Breast epithelium (tissue), 3 donors: ENCODE results near the gene PAM16.

ENCODE experiments used
- POLR2A ChIP-seq: fragments of 450-650 bp; IDR thresholded peaks from one replicate; pipeline ENCODE4 v1.6.1; 2016; ENCODE audit warnings: antibody characterized with exemption, mild to moderate bottlenecking, moderate library complexity
- POLR2AphosphoS5 ChIP-seq, 3 donors: sonication (generic); formaldehyde crosslinking; IDR thresholded peaks; one replicate each; pipeline ENCODE4 v1.6.1; 2017; ENCODE audit warnings: antibody characterized with exemption in 3 of 3
- TF ChIP-seq, protein P1 (sequence below), 3 donors: fragments of 450-650 bp; IDR thresholded peaks; one replicate each; pipeline ENCODE4 v1.5.1; 2016 to 2017; ENCODE audit warnings: antibody characterized with exemption in 3 of 3, mild to moderate bottlenecking in 3 of 3, moderate library complexity in 3 of 3

DNA sequence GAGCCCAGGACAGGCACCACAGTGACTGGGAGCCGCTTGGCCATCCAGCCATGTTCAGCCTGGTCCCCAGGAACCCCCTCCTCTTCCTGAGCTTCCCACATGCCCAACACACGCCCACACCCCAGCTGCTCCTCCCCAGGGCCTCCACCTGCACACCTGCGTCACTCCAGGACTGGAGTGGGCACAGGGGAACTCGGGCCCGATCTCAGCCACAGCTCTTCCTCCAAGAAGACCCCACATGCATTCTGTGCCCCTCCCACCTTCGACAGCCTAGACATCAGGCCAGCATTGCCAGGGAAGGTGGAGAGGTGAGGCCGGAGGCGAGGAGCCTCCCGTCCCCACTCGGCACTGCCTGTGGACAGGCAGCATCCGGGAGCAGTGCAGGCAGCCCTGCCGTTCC lies 14.5 kb upstream of the PAM16 start:
- TF ChIP-seq POLR2A (no peak), POLR2AphosphoS5 (IDR thresholded peaks at IDR 0.05) (no peak)
- TF ChIP-seq, protein P1, sequence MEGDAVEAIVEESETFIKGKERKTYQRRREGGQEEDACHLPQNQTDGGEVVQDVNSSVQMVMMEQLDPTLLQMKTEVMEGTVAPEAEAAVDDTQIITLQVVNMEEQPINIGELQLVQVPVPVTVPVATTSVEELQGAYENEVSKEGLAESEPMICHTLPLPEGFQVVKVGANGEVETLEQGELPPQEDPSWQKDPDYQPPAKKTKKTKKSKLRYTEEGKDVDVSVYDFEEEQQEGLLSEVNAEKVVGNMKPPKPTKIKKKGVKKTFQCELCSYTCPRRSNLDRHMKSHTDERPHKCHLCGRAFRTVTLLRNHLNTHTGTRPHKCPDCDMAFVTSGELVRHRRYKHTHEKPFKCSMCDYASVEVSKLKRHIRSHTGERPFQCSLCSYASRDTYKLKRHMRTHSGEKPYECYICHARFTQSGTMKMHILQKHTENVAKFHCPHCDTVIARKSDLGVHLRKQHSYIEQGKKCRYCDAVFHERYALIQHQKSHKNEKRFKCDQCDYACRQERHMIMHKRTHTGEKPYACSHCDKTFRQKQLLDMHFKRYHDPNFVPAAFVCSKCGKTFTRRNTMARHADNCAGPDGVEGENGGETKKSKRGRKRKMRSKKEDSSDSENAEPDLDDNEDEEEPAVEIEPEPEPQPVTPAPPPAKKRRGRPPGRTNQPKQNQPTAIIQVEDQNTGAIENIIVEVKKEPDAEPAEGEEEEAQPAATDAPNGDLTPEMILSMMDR (IDR thresholded peaks at IDR 0.05) = no peak
